ENCODE results near the gene NCAM1.

Gene NCAM1

DNA sequence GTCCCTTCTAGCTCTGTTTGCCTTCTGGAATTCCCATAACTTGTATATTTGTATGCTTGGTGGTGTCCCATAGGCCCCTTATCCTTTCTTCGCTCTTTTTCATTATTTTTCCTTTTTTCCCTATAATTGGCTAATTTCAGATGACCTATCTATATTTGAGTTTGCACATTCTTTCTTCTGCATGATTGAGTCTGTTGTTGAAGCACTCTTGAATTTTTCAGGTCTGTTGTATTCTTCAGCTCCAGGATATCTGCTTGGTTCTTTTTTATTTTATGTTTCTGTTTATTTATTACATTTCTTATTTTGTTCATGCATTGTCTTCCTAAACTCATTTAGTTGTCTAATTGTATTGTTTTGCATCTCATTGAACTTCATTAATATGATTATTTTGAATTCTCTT is 28.0 kb downstream of the NCAM1 start:
- ChIA-PET POLR2A (no interaction called here), CTCF (no interaction called here)
- TF ChIP-seq FOXK2 (IDR thresholded peaks at IDR 0.05) (no peak), ELF4 (IDR thresholded peaks at IDR 0.05) (no peak), FOXA1 (IDR thresholded peaks at IDR 0.05) (no peak), HDGF (IDR thresholded peaks at IDR 0.05; ENCODE audit: borderline replicate concordance) (no peak), BHLHE40 (IDR thresholded peaks at IDR 0.05; ENCODE audit: borderline replicate concordance) (no peak), SUZ12 (IDR thresholded peaks at IDR 0.05) (no peak), ARNT (IDR thresholded peaks at IDR 0.05) (no peak), SP1 (IDR thresholded peaks at IDR 0.05) (no peak), L3MBTL2 (conservative IDR thresholded peaks at IDR 0.05) (no peak), LEF1 (IDR thresholded peaks at IDR 0.05; ENCODE audit: borderline replicate concordance) (no peak), ZNF384 (IDR thresholded peaks at IDR 0.05) (no peak), CTBP1 (IDR thresholded peaks at IDR 0.05; ENCODE audit: borderline replicate concordance) (no peak), FOXM1 (IDR thresholded peaks at IDR 0.05; ENCODE audit: borderline replicate concordance) (no peak), NFRKB (IDR thresholded peaks at IDR 0.05) (no peak), TARDBP (IDR thresholded peaks at IDR 0.05) (no peak)
- TF ChIP-seq, protein P1, sequence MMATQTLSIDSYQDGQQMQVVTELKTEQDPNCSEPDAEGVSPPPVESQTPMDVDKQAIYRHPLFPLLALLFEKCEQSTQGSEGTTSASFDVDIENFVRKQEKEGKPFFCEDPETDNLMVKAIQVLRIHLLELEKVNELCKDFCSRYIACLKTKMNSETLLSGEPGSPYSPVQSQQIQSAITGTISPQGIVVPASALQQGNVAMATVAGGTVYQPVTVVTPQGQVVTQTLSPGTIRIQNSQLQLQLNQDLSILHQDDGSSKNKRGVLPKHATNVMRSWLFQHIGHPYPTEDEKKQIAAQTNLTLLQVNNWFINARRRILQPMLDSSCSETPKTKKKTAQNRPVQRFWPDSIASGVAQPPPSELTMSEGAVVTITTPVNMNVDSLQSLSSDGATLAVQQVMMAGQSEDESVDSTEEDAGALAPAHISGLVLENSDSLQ (IDR thresholded peaks at IDR 0.05), result no peak
- no peak for DNase-seq (ENCODE audit: extremely low spot score)

DNA sequence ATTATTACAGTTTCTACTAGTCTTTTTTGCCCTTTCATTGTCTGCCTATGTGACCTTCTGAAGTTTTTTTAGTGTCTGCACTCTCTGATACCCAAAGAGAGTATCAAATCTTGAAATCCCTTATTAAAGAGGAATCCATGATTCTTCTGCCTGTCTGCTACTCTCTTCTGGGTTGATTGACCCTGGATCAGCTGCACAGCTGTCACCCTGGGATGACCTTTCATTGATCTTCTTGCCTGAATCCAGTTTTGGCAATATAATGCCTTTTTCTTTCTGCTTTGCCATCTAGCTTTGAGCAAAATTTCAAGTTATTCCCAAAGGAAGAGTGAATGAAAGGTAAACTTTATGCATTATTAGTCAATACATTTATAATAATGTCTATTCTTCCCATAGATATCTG is 32.6 kb downstream of the NCAM1 start:
- no peak for TF ChIP-seq BHLHE40 (IDR thresholded peaks at IDR 0.05; ENCODE audit: borderline replicate concordance)
- TF ChIP-seq FOXM1 (IDR thresholded peaks at IDR 0.05; ENCODE audit: borderline replicate concordance), result no peak
- no peak for TF ChIP-seq TARDBP (IDR thresholded peaks at IDR 0.05)
- no peak for TF ChIP-seq FOXA1 (IDR thresholded peaks at IDR 0.05)
- no peak for TF ChIP-seq ARNT (IDR thresholded peaks at IDR 0.05)
- ChIA-PET POLR2A (no interaction called here), CTCF (no interaction called here)
- DNase-seq (ENCODE audit: extremely low spot score), result no peak

DNA sequence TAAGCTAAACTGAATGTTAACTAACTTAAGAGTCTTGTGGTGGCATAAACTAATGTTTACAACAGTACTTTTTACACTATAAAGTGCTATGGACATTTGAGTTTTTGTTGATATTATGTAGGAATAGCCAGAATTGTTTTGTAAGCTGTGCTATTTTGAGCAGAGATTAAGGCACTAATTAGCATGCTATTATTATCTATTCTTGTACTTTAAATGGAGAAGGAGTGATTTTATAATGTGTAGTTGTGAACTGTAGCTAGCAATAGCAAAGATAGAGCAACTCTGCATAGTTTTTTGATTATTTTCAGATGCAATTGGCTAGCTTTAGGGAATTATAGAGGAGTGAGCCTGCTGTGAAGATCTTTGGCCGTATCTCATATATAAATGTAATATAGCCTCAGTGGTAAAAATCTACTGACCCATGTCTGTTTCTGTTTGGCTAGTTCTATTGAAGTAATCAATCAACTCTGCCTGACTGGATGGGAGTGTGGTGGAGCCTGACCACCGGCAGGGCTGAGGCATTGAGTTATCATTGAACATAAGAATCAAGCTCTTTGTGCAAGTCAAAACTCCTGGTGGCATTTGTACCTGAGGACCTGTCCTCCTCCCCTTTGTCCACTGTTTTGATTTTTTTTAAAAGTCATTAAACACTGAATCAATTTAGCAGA is 34.3 kb downstream of the NCAM1 start:
- TF ChIP-seq, protein P1 (IDR thresholded peaks at IDR 0.05), result peak; percentile 82
- TF ChIP-seq SP1 (IDR thresholded peaks at IDR 0.05), result no peak
- ChIA-PET CTCF (interaction anchor here (1.5 kb wide), 1 partner anchor 19 kb away, joined by 6 read pairs; no protein-coding TSS in a partner anchor), POLR2A (no interaction called here)
- peak; percentile 25 for DNase-seq (ENCODE audit: extremely low spot score)

DNA sequence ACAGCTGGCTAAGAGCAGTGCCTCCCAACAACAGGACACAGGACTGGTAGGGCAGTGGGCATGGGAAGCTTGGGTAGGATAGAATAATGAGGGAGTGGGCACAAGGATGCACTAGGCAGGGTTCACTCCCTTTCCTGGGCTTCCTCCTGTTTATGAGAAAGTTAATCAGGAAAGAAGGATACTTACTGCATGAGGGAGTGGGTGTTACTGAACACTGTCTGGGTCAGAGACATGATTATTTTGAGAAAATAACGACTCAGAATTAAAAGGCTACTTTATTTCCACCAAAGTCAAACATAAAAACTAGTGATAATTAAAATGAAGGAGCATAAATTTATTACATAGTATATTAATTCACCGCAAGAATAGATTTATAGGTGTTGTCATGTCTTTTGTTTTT is 35.8 kb downstream of the NCAM1 start:
- no peak for DNase-seq (ENCODE audit: extremely low spot score)
- CTCF ChIA-PET, result no interaction called here
- no peak for TF ChIP-seq SUZ12 (IDR thresholded peaks at IDR 0.05)
- no peak for TF ChIP-seq SP1 (IDR thresholded peaks at IDR 0.05)
- no peak for TF ChIP-seq BHLHE40 (IDR thresholded peaks at IDR 0.05; ENCODE audit: borderline replicate concordance)
- POLR2A ChIA-PET, result no interaction called here

DNA sequence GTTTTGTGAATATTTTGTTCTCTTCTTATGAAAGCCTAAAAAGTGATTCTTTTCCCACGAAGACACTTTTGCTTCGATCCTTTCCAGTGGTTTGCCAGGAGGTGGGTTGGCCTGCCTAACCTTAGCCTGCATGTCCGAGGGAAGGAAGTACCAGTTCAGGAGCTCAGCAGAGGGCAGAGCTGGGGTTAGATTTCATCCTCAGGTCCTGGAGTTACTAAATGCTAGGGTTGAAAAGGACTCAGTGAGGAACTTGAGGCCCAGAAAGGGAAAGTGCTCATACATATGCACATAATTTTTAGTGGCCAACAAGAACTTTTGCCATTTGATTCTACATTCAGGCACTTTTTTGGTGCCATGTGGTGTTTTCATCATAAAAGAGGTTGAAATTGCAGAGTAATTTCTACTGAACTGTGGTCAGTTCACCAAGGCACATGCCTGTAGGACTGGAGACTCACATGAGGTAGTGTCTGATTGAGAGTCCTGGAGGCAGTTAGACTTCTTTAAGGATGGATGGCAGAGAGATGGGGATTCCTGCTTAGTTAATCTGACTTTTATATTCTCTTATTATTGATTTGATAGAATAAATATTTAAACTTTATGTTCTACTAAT is 36.7 kb downstream of the NCAM1 start:
- POLR2A ChIA-PET, result no interaction called here
- CTCF ChIA-PET, result no interaction called here
- DNase-seq (ENCODE audit: extremely low spot score), result no peak
- TF ChIP-seq, protein P1 (IDR thresholded peaks at IDR 0.05), result no peak
- TF ChIP-seq SP1 (IDR thresholded peaks at IDR 0.05), result no peak
- no peak for TF ChIP-seq NFRKB (IDR thresholded peaks at IDR 0.05)
- no peak for TF ChIP-seq SUZ12 (IDR thresholded peaks at IDR 0.05)
- TF ChIP-seq BHLHE40 (IDR thresholded peaks at IDR 0.05; ENCODE audit: borderline replicate concordance), result no peak
- no peak for TF ChIP-seq ARNT (IDR thresholded peaks at IDR 0.05)
- TF ChIP-seq LEF1 (IDR thresholded peaks at IDR 0.05; ENCODE audit: borderline replicate concordance), result no peak
- TF ChIP-seq ZNF384 (IDR thresholded peaks at IDR 0.05), result no peak
- TF ChIP-seq FOXA1 (IDR thresholded peaks at IDR 0.05), result no peak
- no peak for TF ChIP-seq FOXK2 (IDR thresholded peaks at IDR 0.05)
- no peak for TF ChIP-seq CTBP1 (IDR thresholded peaks at IDR 0.05; ENCODE audit: borderline replicate concordance)
- no peak for TF ChIP-seq TARDBP (IDR thresholded peaks at IDR 0.05)
- no peak for TF ChIP-seq ELF4 (IDR thresholded peaks at IDR 0.05)
- TF ChIP-seq L3MBTL2 (conservative IDR thresholded peaks at IDR 0.05), result no peak
- TF ChIP-seq FOXM1 (IDR thresholded peaks at IDR 0.05; ENCODE audit: borderline replicate concordance), result no peak
- no peak for TF ChIP-seq HDGF (IDR thresholded peaks at IDR 0.05; ENCODE audit: borderline replicate concordance)

DNA sequence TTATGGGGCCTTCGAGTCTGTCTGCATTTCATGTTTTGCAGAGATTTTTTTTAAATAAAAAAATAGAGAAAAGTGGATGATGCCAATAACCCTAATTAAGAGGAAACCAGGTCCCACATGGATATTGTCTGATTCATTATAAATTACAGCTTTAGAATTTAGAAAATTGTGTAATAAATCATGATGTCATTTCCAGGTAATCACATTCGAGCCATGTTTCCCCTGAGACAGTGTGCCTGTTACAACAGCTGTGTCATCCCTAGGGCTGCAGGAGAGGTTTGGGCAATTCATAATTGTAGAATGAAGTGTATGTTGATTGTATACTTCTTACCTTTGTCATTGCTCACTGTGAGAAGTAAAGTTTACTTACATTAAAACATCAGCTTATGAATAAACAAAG is 38.3 kb downstream of the NCAM1 start:
- ChIA-PET CTCF (no interaction called here), POLR2A (no interaction called here)
- TF ChIP-seq SP1 (IDR thresholded peaks at IDR 0.05) (no peak), ELF4 (IDR thresholded peaks at IDR 0.05) (no peak), BHLHE40 (IDR thresholded peaks at IDR 0.05; ENCODE audit: borderline replicate concordance) (no peak), NFRKB (IDR thresholded peaks at IDR 0.05) (no peak), L3MBTL2 (conservative IDR thresholded peaks at IDR 0.05) (no peak), FOXA1 (IDR thresholded peaks at IDR 0.05) (no peak), FOXK2 (IDR thresholded peaks at IDR 0.05) (no peak), HDGF (IDR thresholded peaks at IDR 0.05; ENCODE audit: borderline replicate concordance) (no peak)
- DNase-seq (ENCODE audit: extremely low spot score), result no peak
